CD4-positive, alpha-beta T cell treated with Interleukin-21 for 1 hour (primary cell): ENCODE measurements around the gene MRPL20.
"Not testable (repeated sequence)": the region's sequence is repeated elsewhere in the genome, so short reads cannot be mapped to it uniquely, and the experiment has no call there.

ENCODE experiments used
- DNase-seq: peaks from one replicate; pipeline ENCODE4 v3.0.0-alpha.2; 2020

The MRPL20 gene

DNA sequence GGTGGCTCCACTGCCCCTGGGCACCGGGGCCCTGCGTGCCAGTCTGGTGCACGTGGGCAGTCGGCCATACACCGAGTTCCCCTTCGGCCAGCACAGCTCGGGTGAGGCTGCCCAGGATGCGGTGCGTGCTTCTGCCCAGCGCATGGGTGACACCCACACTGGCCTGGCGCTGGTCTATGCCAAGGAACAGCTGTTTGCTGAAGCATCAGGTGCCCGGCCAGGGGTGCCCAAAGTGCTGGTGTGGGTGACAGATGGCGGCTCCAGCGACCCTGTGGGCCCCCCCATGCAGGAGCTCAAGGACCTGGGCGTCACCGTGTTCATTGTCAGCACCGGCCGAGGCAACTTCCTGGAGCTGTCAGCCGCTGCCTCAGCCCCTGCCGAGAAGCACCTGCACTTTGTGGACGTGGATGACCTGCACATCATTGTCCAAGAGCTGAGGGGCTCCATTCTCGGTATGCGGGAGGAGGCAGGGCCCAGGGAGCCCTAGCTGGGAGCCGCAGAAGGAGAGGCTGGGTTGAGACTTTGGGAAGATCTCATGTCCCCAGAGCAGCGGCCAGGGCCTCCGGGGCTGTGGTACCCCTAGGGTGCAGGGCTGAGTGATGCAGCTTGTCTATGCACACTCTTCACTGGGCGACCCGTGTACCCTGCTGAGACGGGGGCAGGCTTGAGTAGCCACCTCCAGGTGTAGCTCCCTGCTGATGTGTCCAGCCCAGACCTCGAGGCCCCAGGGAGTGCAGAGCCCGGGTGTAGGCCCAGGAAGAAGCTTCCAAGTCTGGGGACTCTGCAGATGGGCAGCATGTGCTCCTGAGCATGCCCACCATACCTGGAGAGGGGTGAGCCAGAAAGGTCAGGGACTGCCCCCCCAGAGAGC lies 30.2 kb upstream of the MRPL20 start:
- no peak for DNase-seq

DNA sequence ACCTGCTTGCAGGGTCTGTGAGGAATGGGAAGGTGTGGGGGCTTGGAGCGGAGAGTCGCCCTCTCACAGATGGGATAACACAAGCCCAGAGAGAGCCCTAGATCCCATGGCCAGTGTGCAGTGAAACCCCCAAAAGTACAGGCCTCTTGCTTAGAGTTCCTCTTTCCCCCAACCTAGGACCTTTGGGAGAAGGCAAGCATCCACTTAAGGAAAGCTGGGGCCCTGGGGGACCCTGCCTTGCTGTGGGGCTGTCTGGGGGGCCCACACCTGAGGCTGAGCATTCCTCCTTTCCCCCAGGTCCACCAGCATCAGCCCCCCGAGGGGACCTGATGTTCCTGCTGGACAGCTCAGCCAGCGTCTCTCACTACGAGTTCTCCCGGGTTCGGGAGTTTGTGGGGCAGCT lies 29.5 kb upstream of the MRPL20 start:
- no peak for DNase-seq

- DNase-seq: no peak
These were observed 29.0 kb upstream of the MRPL20 start for GRCh38 chr1:1435911-1436629.

DNA sequence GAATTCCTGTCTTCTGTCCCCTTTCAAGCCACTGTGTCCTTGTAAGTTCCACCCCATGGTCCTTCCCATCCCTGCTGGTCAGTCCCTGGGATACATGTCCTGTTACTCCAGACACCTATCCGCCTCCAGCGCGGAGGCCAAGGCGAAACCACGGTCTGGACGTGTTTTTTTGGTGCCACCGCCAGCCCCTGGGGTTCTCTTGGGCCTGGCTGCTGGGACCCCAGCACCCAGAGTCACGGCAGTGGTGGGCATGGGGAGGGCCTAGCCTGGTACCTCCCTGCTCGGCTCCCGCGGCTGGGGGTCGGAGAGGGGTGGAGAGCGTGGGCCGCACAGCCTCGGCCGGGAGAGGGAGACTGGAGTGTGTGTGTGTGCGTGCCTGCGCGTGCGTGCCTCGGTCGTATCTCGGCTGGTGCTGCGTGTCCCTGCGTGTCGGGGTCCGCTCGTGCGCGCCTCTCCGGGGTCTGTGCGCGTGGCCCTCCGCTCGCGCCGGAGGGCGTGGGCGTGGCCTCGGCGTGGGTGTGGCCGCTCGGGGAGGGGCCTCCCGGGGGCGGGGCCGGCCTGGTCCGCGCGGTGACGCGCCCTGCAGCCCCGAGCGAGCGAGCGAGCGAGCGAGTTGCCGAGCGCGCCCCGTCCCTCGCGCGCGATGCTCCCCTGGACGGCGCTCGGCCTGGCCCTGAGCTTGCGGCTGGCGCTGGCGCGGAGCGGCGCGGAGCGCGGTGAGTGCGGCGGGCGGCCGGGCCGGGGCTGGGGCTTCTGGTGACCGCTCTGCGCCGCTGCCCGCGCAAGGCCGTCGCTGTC lies 28.2 kb upstream of the MRPL20 start, which contains the start of gene VWA1:
Gene VWA1, plus strand, starts transcription at position 585 of the 798 bp plus-strand sequence. Its CDS starts 59 bp downstream, at position 644.
- DNase-seq: peak; percentile 61

DNA sequence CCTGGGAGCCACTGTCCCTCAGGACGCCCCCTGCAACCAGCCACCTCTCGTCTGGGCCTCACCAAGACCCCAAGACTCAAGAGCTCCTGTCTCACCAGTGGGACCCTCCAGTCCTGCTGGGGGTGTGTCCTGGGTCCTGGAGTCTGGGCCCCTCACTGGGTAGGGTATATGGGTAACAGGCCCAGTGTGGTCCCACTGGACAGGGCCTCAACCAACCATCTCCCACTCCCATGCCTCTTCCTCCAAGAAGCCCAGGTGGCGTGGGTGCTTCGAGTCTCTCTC lies 27.7 kb upstream of the MRPL20 start:
- DNase-seq: no peak

- no peak for DNase-seq
These were observed 27.2 kb upstream of the MRPL20 start for GRCh38 chr1:1434131-1434823.

GRCh38 chr1:1433804-1434130 lies 26.7 kb upstream of the MRPL20 start:
- no peak for DNase-seq

DNA sequence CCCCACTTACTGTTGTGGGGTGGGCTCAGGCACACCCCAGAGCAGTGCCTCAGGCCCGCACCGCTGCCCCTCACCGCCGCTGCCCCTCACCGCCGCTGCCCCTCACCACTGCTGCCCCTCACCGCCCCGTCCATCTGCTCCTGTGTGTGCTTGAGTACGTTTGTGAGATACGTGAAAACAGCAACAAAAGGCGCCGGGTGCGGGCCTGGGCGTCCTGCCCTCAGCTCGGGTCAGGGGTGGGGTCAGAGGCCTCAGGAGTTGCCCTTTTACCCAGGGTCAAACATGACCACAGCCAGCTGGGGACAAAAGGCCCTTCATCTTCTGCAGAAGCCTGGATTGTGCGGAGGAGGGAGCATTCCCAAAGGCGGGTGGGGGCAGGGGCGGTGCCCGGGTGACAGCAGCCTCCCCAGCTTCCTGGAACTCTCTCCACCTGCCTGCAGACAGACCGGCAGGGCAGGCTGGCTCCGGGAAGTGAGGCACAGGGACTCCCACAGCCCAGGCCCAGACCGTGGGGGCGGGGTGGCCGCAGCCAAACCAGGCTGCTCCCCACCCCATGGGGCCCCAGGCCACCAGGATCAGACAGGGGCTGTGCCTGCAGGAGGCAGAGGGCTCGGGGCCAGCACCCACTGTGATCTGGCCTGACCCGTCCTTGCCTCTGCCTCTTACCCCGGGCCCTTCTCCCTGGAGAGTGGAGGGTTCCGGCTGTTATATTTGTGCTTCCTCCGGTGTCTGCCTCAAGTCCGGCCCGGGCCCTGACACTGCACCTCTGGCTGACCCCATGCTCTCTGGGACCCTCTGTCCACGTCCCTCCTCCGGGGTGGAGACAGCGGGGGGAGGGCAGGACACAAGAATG lies 26.1 kb upstream of the MRPL20 start:
- DNase-seq: no peak

- DNase-seq: no peak
These were observed 25.3 kb upstream of the MRPL20 start for GRCh38 chr1:1432274-1432950.

- DNase-seq: no peak
These were observed 24.8 kb upstream of the MRPL20 start for GRCh38 chr1:1431845-1432273.

GRCh38 chr1:1430992-1431844 lies 24.1 kb upstream of the MRPL20 start:
- no peak for DNase-seq

DNA sequence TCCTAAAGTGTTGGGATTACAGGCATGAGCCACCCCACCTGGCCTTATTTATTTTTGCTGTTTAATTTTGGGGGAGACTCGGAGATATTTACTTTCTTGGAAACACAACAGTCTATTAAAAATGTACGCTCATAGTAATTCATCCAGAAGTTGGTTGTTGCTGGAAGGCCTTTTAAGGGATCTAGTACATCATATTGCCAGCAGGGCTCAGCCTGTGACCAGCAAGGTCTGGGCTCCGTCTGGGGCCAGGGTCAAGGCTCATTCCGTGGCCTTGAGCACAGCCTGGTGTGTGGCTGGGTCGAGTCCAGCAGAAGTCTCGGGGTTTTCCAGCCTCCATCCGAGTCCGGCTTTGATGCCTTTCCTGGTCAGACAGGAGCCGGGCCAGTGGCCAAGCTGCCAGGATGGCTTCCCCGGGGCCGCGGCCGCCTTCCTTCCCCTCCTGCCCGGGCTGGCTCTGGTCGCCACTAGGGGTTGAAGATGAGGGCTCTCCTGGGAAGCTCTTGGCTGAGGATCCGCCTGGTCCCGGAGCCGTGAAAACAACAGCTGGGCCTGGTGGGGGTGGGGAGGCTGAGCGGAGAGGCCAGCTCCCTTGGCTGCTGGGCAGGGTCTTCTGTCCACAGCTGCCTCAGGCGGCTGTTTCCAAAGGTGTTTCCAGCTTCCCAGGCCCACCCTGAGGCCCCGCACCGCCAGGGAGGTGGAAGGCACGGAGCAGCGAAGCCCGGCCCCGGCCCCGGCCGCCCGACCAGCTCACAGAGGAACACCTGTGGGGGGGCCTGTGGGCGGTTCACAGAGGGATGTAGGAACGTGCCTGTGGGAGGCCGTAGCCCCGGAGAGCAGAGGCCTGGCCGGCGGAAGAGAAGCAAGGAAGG lies 23.3 kb upstream of the MRPL20 start:
- DNase-seq: no peak

DNA sequence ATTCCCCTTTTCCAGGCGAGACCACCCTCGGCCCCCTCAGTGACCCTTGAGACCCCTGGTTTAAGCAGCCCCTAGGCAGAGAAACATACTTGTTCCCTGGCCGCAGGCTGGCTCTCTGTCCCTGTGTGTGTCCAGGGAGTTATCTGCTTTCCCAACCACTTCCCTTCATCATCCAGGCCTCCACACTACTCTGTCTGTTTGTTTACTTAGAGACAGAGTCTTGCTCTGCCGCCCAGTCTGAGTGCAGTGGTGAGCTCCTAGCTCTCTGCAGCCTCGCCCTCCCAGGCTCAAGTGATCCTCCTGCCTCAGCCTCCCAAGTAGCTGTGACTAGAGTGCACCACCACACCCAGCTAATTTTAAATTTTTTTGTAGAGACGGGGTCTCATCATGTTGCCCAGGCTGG lies 22.6 kb upstream of the MRPL20 start:
- DNase-seq: no peak

DNA sequence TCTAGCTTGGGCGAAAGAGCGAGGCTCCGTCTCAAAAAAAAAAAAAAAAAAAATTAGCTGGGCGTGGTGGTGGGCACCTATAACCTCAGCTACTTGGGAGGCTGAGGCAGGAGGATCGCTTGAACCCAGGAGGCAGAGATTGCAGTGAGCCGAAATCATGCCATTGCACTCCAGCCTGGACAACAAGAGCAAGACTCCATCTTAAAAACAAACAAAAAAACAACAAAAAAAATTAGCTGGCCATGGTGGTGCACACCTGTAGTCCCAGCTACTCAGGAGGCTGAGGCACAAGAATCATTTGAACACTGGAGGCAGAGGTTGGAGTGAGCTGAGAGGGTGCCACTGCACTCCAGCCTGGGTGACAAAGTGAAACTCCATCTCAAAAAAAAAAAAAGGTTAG lies 21.9 kb upstream of the MRPL20 start:
- DNase-seq: not testable (repeated sequence)

GRCh38 chr1:1428174-1428573 lies 21.1 kb upstream of the MRPL20 start:
- no peak for DNase-seq

- DNase-seq: no peak
These were observed 20.7 kb upstream of the MRPL20 start for GRCh38 chr1:1427820-1428148.

GRCh38 chr1:1427106-1427819 lies 20.2 kb upstream of the MRPL20 start:
- DNase-seq: no peak

- no peak for DNase-seq
These were observed 19.5 kb upstream of the MRPL20 start for GRCh38 chr1:1426496-1427105.
